SU-DHL-6 (cell line): ENCODE results near the gene CBY1.

Experiments
- CTCF ChIP-seq: fragments of 200-600 bp; sonication (generic); IDR thresholded peaks from one replicate; pipeline ENCODE4 v1.5.1; 2017; ENCODE audit warnings: antibody characterized with exemption, mild to moderate bottlenecking, low read length, moderate library complexity; ENCODE audit not compliant: insufficient read depth, poor library complexity, severe bottlenecking
- EZH2phosphoT487 ChIP-seq: fragments of 200-600 bp; sonication (generic), shearing (Covaris generic); conservative IDR thresholded peaks from 2 replicates; pipeline ENCODE4 v1.6.1; 2018; ENCODE audit warnings: mild to moderate bottlenecking, antibody characterized with exemption, low read length, moderate library complexity, mixed read lengths

- TF ChIP-seq EZH2phosphoT487, result no peak
- TF ChIP-seq CTCF, result no peak
Observed at GRCh38 chr22:38655519-38656255, 751 bp upstream of the CBY1 start.
